ENCODE data around the gene COL27A1. TPM values are rescaled to one million over a fixed set of nuclear protein-coding genes. Genes with fewer than 3 reads are reported as not detected.
A peak's percentile ranks its signal among the peaks of the same experiment; 100 is the strongest.

COL27A1 gene
- total RNA-seq (10 to 100 TPM in 1 of 4 donors, 1 to 10 TPM in 3; 2.0 to 13.3 (median 7.1) TPM), polyA plus RNA-seq (1 to 10 TPM; 1.4 to 5.5 (median 1.8) TPM)

- Histone ChIP-seq H3K27me3 (peaks cover 24 to 46% (median 34%) of the 10 kb centered on the region in 3 donors), H3K36me3 (no peaks in the 10 kb centered on the region), H3K27ac (peak within 1 kb of the TSS; percentile 62 to 84 (median 74)), H3K9me3 (no peaks in the 10 kb centered on the region), H3K4me1 (peaks cover 0 to 48% (median 38%) of the 10 kb centered on the region in 4 donors), H3K4me3 (peak within 1 kb of the TSS; percentile 37 to 73 (median 60))
- intact Hi-C loops (cut with DNase I), result loop anchor here (1.0 to 10.0 kb wide), 5 partner anchors 51 to 135 kb away; no protein-coding TSS in a partner anchor
- TF ChIP-seq EP300 (IDR thresholded peaks at IDR 0.05) (no peak), POLR2AphosphoS5 (IDR thresholded peaks at IDR 0.05) (peak in 1 of 4 donors; percentile 27)
- TF ChIP-seq, protein P1, sequence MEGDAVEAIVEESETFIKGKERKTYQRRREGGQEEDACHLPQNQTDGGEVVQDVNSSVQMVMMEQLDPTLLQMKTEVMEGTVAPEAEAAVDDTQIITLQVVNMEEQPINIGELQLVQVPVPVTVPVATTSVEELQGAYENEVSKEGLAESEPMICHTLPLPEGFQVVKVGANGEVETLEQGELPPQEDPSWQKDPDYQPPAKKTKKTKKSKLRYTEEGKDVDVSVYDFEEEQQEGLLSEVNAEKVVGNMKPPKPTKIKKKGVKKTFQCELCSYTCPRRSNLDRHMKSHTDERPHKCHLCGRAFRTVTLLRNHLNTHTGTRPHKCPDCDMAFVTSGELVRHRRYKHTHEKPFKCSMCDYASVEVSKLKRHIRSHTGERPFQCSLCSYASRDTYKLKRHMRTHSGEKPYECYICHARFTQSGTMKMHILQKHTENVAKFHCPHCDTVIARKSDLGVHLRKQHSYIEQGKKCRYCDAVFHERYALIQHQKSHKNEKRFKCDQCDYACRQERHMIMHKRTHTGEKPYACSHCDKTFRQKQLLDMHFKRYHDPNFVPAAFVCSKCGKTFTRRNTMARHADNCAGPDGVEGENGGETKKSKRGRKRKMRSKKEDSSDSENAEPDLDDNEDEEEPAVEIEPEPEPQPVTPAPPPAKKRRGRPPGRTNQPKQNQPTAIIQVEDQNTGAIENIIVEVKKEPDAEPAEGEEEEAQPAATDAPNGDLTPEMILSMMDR (IDR thresholded peaks at IDR 0.05), result peak; percentile 82 to 98 (median 93)
- DNase-seq, result peak; percentile 91
- 1% methylated on average over 63 of the region's 63 CpGs for WGBS, 2 donors
These were observed at the start of gene COL27A1 for GRCh38 chr9:114155263-114155994. COL27A1 (plus strand) TSS chr9:114155537; CDS start chr9:114155951, 414 bp downstream.

DNA sequence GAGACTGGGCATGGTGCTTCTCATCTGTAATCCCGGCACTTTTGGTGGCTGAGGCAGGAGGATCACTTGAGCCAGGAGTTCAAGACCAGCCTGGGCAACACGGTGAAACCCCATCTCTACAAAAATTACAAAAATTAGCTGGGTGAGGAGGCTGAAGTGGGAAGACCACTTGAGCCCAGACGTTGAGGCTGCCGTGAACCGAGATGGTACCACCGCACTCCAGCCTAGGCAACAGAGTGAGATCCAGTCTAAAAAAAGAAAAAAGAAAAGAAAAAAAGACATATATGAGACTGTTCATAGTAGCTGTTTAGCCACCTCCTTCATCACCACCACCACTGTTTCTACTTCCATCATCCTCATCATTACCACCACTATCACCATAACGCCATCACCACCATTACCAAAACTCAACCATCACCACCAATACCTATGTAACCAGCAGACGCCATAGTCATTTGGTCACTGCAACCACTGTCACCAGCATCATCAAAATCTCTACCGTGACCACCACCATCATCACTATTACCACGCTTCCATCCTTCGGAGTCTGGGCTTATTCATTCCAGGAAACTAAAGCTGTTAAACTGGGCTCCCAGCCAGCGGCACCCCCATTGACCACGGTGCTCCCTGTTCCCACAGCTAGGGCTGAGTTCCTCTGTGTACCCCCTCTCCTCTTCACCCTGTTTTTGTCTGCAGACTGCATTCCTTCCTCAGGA is 47.9 kb upstream of the COL27A1 start:
- Histone ChIP-seq H3K27me3 (no peaks in the 10 kb centered on the region), H3K4me3 (no peak overlapping the region), H3K36me3 (no peaks in the 10 kb centered on the region), H3K27ac (no peak overlapping the region), H3K9me3 (no peaks in the 10 kb centered on the region), H3K4me1 (no peaks in the 10 kb centered on the region)
- WGBS, 2 donors, result 60 to 71% methylated on average over 13 of the region's 13 CpGs
- TF ChIP-seq POLR2A (IDR thresholded peaks at IDR 0.05) (no peak), POLR2AphosphoS5 (IDR thresholded peaks at IDR 0.05) (no peak), EP300 (IDR thresholded peaks at IDR 0.05) (no peak)
- TF ChIP-seq, protein P1 (IDR thresholded peaks at IDR 0.05), result no peak
- intact Hi-C loops (cut with DNase I), result loop anchor here (1.0 to 10.0 kb wide), 3 partner anchors 47 to 183 kb away; partner anchors contain the start of gene COL27A1
- DNase-seq, result no peak

DNA sequence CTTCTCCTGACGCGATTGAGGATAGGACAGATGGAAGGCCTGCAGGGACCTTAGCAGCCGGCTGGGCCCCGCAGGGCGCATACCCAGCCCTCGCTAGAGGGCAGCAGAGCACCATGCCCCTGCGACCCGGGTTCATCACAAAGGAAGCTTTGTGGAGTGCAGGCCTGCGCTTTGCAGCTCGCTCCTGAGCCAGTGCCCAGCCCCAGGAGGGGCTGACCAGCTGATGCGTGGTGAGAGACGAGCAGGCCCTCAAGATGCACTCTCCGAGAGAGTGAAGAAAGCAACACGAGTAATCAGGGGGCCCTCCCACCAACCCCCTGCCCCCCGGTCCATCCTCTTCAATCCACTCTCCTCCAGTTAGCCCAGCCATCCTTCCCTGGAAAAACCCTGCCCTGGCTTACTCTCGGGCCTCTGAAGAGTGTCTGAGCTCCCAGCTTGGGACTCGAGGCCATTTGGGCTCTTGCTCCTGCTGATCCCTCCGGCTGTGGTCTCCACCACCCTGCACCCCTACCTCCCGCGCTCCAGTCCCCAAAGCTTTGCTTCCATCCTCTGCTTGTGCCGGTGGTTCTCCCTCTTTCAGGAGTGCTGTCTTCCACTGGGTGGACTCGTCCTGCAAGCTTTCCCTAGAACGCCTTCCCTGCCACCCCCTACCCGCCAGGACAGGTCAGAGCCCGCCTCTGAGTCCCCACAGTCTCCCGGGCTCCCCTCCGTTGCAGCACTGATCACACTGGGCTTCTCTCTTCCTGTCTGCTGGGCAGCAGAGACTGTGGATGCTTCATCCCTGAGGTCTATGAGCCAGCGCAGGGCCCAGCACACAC is 47.1 kb upstream of the COL27A1 start:
- no peak overlapping the region for H3K4me3 ChIP-seq
- TF ChIP-seq, protein P1 (IDR thresholded peaks at IDR 0.05), result peak; percentile 73 to 91 (median 80)
- TF ChIP-seq POLR2A (IDR thresholded peaks at IDR 0.05), result no peak
- no peak for TF ChIP-seq EP300 (IDR thresholded peaks at IDR 0.05)
- intact Hi-C loops (cut with DNase I), result loop anchor here (1.0 to 10.0 kb wide), 3 partner anchors 47 to 182 kb away; partner anchors contain the start of gene COL27A1
- no peaks in the 10 kb centered on the region for H3K9me3 ChIP-seq
- H3K27me3 ChIP-seq, result no peaks in the 10 kb centered on the region
- DNase-seq, result peak; percentile 86
- 43 to 48% methylated on average over 28 of the region's 28 CpGs for WGBS, 2 donors
- no peak overlapping the region for H3K27ac ChIP-seq
- peaks cover 0 to 7% (median 3%) of the 10 kb centered on the region in 4 donors for H3K4me1 ChIP-seq
- H3K36me3 ChIP-seq, result no peaks in the 10 kb centered on the region

GRCh38 chr9:114109124-114109523 is 46.2 kb upstream of the COL27A1 start:
- Histone ChIP-seq H3K36me3 (no peaks in the 10 kb centered on the region), H3K27ac (no peak overlapping the region), H3K4me1 (peaks cover 0 to 13% (median 7%) of the 10 kb centered on the region in 4 donors), H3K27me3 (no peaks in the 10 kb centered on the region), H3K4me3 (no peak overlapping the region), H3K9me3 (no peaks in the 10 kb centered on the region)
- TF ChIP-seq POLR2AphosphoS5 (IDR thresholded peaks at IDR 0.05), result no peak
- TF ChIP-seq EP300 (IDR thresholded peaks at IDR 0.05), result no peak
- no peak for TF ChIP-seq POLR2A (IDR thresholded peaks at IDR 0.05)
- TF ChIP-seq, protein P1 (IDR thresholded peaks at IDR 0.05), result no peak
- intact Hi-C loops (cut with DNase I), result loop anchor here (5.0 to 10.0 kb wide), 2 partner anchors 46 to 163 kb away; partner anchors contain the start of gene COL27A1
- WGBS, 2 donors, result 91 to 94% methylated on average over 6 of the region's 6 CpGs
- no peak for DNase-seq
